PFSK-1 (cell line): ENCODE results near the gene ASZ1.

Source experiments
- FOXP2 ChIP-seq: optimal IDR thresholded peaks from 2 replicates; pipeline ENCODE3; 2011; ENCODE audit warnings: borderline replicate concordance, control low read depth, inconsistent platforms; ENCODE audit not compliant: insufficient read depth; ENCODE audit errors: extremely low read length, extremely low read depth
- POLR2AphosphoS5 ChIP-seq: IDR thresholded peaks from 2 replicates; pipeline ENCODE4 v1.6.1; 2012; ENCODE audit warnings: low read depth, mild to moderate bottlenecking, control low read depth, low read length, moderate library complexity
- SIN3A ChIP-seq: IDR thresholded peaks from 2 replicates; pipeline ENCODE4 v1.6.1; 2012; ENCODE audit warnings: mild to moderate bottlenecking, low read length, moderate library complexity, borderline replicate concordance; ENCODE audit not compliant: insufficient read depth
- TAF1 ChIP-seq: IDR thresholded peaks from 2 replicates; pipeline ENCODE4 v1.6.1; 2012; ENCODE audit warnings: low read length, control low read depth, borderline replicate concordance; ENCODE audit not compliant: insufficient read depth
- TF ChIP-seq, protein P1 (sequence below), 2 experiments: IDR thresholded peaks; 2 replicates each; pipeline versions ENCODE4 v1.6.1 to v1.8.0; 2011 to 2012; ENCODE audit warnings: low read depth in 2 of 2, low read length in 2 of 2, control low read depth in 1 of 2, inconsistent platforms in 1 of 2, mild to moderate bottlenecking in 1 of 2, moderate library complexity in 1 of 2; ENCODE audit not compliant: insufficient read depth in 1 of 2

ASZ1 gene

DNA sequence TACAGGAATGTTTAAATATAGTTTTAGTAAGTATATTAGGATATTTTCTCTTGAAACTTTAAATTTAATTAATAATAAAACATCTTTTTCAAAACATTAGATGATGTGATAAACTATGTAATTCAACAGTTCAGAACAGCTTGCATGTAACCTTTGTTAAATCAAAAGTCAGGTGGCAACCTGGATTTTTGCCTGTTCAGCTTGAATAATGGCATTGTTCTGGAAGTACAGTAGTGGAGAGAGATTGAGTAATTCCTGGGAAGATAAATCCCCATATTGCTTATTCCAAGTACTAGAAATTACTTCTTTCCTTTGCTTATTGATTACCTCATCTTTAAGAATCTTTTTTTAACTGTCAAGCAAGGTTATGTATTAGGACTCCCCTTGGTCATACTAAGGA, 32.4 kb upstream of the ASZ1 start:
- TF ChIP-seq, protein P1, sequence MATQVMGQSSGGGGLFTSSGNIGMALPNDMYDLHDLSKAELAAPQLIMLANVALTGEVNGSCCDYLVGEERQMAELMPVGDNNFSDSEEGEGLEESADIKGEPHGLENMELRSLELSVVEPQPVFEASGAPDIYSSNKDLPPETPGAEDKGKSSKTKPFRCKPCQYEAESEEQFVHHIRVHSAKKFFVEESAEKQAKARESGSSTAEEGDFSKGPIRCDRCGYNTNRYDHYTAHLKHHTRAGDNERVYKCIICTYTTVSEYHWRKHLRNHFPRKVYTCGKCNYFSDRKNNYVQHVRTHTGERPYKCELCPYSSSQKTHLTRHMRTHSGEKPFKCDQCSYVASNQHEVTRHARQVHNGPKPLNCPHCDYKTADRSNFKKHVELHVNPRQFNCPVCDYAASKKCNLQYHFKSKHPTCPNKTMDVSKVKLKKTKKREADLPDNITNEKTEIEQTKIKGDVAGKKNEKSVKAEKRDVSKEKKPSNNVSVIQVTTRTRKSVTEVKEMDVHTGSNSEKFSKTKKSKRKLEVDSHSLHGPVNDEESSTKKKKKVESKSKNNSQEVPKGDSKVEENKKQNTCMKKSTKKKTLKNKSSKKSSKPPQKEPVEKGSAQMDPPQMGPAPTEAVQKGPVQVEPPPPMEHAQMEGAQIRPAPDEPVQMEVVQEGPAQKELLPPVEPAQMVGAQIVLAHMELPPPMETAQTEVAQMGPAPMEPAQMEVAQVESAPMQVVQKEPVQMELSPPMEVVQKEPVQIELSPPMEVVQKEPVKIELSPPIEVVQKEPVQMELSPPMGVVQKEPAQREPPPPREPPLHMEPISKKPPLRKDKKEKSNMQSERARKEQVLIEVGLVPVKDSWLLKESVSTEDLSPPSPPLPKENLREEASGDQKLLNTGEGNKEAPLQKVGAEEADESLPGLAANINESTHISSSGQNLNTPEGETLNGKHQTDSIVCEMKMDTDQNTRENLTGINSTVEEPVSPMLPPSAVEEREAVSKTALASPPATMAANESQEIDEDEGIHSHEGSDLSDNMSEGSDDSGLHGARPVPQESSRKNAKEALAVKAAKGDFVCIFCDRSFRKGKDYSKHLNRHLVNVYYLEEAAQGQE (IDR thresholded peaks at IDR 0.05; ENCODE audit: insufficient read depth in 1 of 2, low read depth in 2 of 2, low read length in 2 of 2): no peak
- TF ChIP-seq SIN3A (no peak), POLR2AphosphoS5 (no peak), FOXP2 (no peak), TAF1 (no peak)

DNA sequence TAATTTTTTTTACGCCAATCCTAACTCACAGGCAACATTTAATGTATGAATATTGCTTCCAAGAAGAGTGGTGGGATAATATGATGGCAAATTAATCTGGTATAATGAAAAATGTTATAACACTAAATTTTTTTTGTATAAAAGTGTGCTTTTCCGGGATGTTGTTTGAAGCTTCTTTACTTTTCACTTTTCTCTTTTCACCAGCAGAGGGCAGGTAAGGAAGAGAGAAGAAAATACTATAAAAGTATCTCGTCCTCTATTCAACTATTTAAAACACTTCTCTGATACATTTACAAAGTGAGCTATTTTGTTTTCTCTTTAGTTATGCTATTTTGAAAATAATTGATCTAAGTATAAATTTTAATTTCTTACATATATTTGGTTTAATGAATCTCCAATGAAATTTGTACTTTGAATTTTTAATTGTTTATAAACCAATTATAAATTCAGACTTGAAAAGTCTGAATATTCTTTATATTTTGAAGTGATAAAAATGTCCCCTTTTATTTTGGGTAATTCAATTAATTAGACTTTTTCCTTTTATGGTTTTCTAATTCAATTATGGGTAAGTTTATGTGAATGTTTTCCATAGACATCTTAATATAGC, 31.8 kb upstream of the ASZ1 start:
- TF ChIP-seq TAF1 (no peak), FOXP2 (no peak), POLR2AphosphoS5 (no peak), SIN3A (no peak)
- TF ChIP-seq, protein P1 (IDR thresholded peaks at IDR 0.05; ENCODE audit: insufficient read depth in 1 of 2, low read depth in 2 of 2, low read length in 2 of 2): no peak

DNA sequence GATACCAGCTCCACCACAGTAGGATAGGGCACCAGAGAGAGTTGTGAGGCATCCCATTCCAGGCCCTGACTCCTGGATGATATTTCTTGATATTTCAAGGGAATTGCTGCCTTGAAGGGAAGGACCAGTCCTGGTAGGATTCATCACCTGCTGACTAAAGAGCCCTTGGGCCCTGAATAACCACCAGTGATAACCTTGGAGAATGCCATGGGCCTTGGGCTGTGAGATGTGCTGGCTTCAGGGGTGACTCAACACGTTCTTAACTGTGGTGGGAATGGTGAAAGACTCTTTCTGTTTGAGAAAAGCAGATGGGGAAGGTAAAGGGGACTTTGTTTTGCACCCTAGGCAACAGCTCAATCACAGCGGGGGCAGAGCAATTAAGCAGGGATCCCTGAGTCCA, 21.4 kb upstream of the ASZ1 start:
- TF ChIP-seq POLR2AphosphoS5: no peak
- TF ChIP-seq, protein P1 (IDR thresholded peaks at IDR 0.05; ENCODE audit: insufficient read depth in 1 of 2, low read depth in 2 of 2, low read length in 2 of 2): no peak
- TF ChIP-seq TAF1: no peak
- TF ChIP-seq FOXP2: no peak
- TF ChIP-seq SIN3A: no peak

DNA sequence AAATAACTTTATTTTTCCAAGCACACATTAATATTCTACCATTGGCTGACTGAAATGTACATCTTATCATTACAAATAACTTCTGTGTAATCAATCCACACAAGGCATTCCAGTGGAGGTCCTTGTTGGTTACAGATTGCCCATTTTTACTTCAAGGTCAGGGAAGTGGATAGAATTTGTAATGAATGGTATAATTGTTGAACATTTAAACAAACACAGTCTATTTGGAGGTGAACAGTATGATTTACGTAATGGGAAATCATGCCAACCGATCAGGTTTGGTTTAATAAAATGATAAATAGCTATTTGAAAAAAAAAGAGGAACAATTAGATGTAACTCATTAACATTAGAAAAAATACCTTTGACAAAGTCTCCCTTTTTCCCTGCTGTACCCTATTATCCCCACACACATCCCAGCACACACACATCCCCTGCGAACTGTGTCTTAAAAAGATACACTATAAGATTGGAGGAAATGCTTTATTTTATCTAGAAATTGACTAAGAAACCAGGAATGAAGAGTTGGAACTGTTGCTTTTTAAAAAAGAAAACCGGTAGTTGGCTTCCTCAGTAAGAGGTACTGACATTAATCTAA, 19.0 kb upstream of the ASZ1 start:
- TF ChIP-seq FOXP2 (no peak), POLR2AphosphoS5 (no peak), TAF1 (no peak), SIN3A (no peak)
- TF ChIP-seq, protein P1 (IDR thresholded peaks at IDR 0.05; ENCODE audit: insufficient read depth in 1 of 2, low read depth in 2 of 2, low read length in 2 of 2): no peak
